Myocyte (in vitro differentiated cells): ENCODE measurements around the gene SVIL. TPM values are rescaled to one million over a fixed set of nuclear protein-coding genes. Genes with fewer than 3 reads are reported as not detected.
"Not testable (repeated sequence)": the region's sequence is repeated elsewhere in the genome, so short reads cannot be mapped to it uniquely, and the experiment has no call there.

ENCODE experiments used
- DNase-seq: peaks from one replicate; pipeline ENCODE4 v3.0.0-alpha.2; 2012; ENCODE audit warnings: low read depth
- total RNA-seq: library from RNA; depleted of rRNA; stranded (reverse); fragments of >200 nt; gene quantifications from 2 replicates; pipeline ENCODE4 v1.2.3, GENCODE V29; 2014

The SVIL gene
- total RNA-seq, 1 donor from 2014 or later = 71.2 TPM

- DNase-seq = no peak
Measured at GRCh38 chr10:29579455-29579970, 55.3 kb downstream of the SVIL start.

GRCh38 chr10:29578457-29578856 lies 56.3 kb downstream of the SVIL start:
- no peak for DNase-seq

- DNase-seq = no peak
Measured at GRCh38 chr10:29576681-29577080, 58.1 kb downstream of the SVIL start.

- no peak for DNase-seq
Measured at GRCh38 chr10:29575098-29575455, 59.7 kb downstream of the SVIL start.

GRCh38 chr10:29574212-29575097 lies 60.3 kb downstream of the SVIL start:
- not testable (repeated sequence) for DNase-seq

- DNase-seq = not testable (repeated sequence)
Measured at GRCh38 chr10:29570248-29570647, 64.5 kb downstream of the SVIL start.

- no peak for DNase-seq
Measured at GRCh38 chr10:29569795-29570194, 65.0 kb downstream of the SVIL start.

GRCh38 chr10:29567003-29567402 lies 67.8 kb downstream of the SVIL start:
- DNase-seq = no peak

GRCh38 chr10:29566209-29566608 lies 68.6 kb downstream of the SVIL start:
- not testable (repeated sequence) for DNase-seq

- DNase-seq = no peak
Measured at GRCh38 chr10:29563420-29564035, 71.2 kb downstream of the SVIL start.

- not testable (repeated sequence) for DNase-seq
Measured at GRCh38 chr10:29563006-29563405, 71.8 kb downstream of the SVIL start.

- DNase-seq = peak; percentile 56
Measured at GRCh38 chr10:29559996-29560395, 74.8 kb downstream of the SVIL start.

GRCh38 chr10:29557665-29558064 lies 77.1 kb downstream of the SVIL start:
- no peak for DNase-seq

- DNase-seq = peak; percentile 32
Measured at GRCh38 chr10:29555746-29556481, 78.9 kb downstream of the SVIL start.

GRCh38 chr10:29555091-29555745 lies 79.6 kb downstream of the SVIL start:
- no peak for DNase-seq

- no peak for DNase-seq
Measured at GRCh38 chr10:29554660-29555059, 80.1 kb downstream of the SVIL start.

- DNase-seq = no peak
Measured at GRCh38 chr10:29553544-29554250, 81.1 kb downstream of the SVIL start.

- not testable (repeated sequence) for DNase-seq
Measured at GRCh38 chr10:29553116-29553515, 81.7 kb downstream of the SVIL start.

- not testable (repeated sequence) for DNase-seq
Measured at GRCh38 chr10:29549493-29549892, 85.3 kb downstream of the SVIL start.

- DNase-seq = no peak
Measured at GRCh38 chr10:29546773-29547313, 87.9 kb downstream of the SVIL start.
